ENCODE results near the gene PTBP2.

PTBP2 gene

DNA sequence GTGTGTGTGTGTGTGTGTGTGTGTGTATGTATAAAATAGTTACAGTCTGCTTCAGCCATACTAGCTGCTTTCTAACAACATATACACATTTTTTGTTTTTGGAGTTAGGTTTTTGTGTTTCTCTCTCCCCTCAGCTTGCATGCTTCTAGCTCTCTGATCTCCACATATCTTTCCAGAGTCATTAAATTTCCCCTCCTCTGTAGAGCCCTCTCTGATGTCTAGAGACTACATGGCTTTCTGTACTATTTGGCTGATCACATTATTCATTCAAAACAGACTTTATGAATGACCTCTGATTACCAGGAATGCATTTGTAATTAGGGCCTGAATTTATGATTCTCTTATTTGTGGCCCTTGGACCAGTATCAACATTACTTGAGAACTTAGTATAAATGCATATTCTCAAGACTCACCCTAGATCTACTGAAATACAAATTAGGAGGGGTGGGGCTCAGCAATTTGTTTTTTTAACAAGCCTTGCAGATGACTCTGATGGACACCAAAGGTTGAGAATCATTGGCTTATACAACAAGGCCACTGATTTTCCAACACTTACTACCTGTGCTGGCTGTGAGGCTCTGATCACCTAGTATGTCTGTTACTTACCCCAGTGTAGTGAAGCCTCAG, 104.5 kb downstream of the PTBP2 start:
- TF ChIP-seq GATA2 (IDR thresholded peaks at IDR 0.05; ENCODE audit: low read depth, low read length) (no peak), GATA3 (IDR thresholded peaks at IDR 0.05; ENCODE audit: low read depth, low read length) (no peak)

DNA sequence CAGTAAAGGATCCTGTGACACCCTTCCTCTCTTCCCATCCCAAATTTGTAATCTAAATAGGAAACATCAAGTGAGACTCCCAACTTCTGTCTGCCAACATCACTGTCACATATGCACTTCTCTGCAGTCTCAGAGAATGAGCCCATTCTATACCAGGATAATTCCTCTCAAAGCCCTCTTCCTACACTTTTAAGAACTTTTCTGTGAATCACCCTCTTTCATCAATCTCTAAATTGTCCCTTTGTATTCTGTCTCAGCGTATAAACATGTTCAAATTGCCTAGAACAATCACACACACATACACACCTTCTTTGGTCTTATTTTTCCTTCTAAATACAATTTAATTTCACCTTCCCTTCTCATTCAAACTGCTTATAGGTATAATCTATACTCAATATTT, 111.8 kb downstream of the PTBP2 start:
- TF ChIP-seq GATA3 (IDR thresholded peaks at IDR 0.05; ENCODE audit: low read depth, low read length) (no peak), GATA2 (IDR thresholded peaks at IDR 0.05; ENCODE audit: low read depth, low read length) (no peak)

DNA sequence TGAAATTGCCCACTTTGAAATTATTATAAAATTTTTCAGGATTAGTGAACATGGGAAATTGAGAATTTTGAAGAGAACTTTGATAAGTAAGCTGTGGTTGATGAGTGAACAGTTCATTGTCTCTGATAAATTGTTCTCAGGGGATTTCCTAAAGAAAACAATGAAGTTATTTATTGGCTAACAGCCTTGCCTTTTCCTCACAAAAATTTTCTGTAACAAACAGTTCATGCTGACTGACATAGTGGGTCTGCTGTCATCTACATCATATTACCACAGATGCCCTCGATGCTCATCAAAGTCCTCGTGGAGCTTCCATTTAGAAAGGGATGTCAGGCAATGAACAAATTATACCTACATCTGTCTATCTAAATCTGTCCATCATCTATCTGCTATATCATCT, 113.4 kb downstream of the PTBP2 start:
- TF ChIP-seq GATA3 (IDR thresholded peaks at IDR 0.05; ENCODE audit: low read depth, low read length): no peak
- TF ChIP-seq GATA2 (IDR thresholded peaks at IDR 0.05; ENCODE audit: low read depth, low read length): no peak

DNA sequence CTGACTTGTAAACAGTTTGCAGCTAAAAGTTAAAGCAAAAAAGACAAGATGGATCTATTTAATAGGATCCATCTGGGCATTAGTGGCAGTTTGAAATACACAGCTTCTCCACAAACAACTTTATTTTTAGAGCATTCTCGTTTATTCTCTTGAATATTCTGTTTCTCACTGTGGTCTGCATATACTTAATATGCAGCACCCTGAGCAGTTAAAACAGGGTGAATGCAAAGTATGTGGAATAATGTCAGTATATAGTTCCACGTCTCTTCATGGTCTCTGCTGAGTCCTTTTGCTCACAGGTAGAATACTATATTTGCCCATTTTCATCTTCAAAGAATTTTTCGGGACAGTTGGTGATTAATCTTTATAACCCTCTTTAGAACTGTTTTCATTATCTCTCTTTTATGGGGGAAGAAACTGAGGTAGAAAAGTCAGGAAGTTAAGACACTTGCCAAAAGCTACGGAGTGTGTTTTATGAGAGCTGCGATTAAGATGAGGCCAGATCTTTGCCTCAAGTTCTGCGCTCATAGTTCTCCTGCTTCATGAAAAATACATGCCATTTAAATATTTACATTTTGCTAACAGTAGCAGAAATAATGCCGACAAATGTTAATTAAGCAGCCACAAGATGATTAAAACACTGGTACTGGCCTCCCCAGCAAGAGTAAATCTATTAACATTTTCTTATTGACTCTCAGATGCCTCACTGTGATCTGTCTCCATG, 115.6 kb downstream of the PTBP2 start:
- no peak for TF ChIP-seq GATA2 (IDR thresholded peaks at IDR 0.05; ENCODE audit: low read depth, low read length)
- TF ChIP-seq GATA3 (IDR thresholded peaks at IDR 0.05; ENCODE audit: low read depth, low read length): no peak

DNA sequence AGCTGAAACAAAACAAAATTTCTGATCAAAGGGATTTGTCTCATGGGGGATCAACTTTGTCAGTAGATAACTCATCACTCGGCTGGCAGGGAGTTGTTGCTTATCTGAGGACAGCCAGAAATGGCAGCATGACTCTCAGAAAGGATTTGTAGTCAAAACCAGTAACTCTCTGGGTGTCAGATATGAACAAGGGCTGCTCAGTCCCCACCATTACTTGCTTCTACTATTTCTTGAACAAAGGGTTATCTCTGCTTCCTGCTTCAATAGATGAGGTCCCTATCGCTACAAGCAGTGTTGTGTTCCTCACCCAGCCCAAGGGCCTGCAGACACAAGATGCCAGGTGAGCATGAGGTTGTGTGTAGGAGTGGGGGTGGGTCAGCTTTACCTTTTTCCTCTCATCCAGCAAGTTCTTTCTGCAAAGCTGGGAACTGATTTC, 116.2 kb downstream of the PTBP2 start:
- no peak for TF ChIP-seq GATA3 (IDR thresholded peaks at IDR 0.05; ENCODE audit: low read depth, low read length)
- TF ChIP-seq GATA2 (IDR thresholded peaks at IDR 0.05; ENCODE audit: low read depth, low read length): no peak

DNA sequence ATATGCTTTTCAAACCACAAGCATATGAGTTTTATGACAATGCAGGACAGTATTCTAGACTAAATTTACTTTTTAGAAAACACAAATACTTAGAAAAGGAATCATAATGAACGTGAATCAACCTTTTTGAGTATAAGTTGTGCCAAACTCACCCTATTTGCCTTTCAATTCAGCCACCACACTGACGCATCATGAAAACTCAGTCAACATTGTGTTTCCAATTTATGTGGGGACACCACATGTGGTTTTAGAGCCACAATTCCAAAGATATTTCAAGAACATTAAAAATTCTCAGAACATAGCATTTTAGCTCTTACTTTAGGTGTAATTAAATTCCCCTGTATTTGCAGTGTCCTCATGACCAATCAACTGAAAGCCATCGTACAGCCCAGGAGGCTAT, 118.8 kb downstream of the PTBP2 start:
- TF ChIP-seq GATA3 (IDR thresholded peaks at IDR 0.05; ENCODE audit: low read depth, low read length) (no peak), GATA2 (IDR thresholded peaks at IDR 0.05; ENCODE audit: low read depth, low read length) (no peak)

DNA sequence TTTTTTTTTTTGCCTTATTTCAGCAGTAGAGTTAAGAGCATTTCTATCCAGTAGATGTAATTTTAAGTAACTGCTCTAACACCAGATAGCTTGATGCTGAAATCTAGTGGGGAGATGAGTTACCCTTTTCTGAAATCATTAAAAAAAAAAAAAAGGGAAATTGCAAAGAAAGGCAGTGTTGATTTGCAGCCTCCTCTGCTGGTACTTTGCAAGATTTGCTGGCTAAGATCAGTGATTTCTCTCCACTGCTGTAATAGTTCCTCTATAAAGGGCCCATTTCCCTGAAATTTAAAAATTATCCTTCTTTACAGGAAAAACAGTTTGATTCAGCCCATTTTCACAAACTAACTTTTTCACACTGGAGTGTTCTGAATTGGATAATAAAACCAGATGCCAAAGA, 120.6 kb downstream of the PTBP2 start:
- TF ChIP-seq GATA2 (IDR thresholded peaks at IDR 0.05; ENCODE audit: low read depth, low read length) (no peak), GATA3 (IDR thresholded peaks at IDR 0.05; ENCODE audit: low read depth, low read length) (no peak)

DNA sequence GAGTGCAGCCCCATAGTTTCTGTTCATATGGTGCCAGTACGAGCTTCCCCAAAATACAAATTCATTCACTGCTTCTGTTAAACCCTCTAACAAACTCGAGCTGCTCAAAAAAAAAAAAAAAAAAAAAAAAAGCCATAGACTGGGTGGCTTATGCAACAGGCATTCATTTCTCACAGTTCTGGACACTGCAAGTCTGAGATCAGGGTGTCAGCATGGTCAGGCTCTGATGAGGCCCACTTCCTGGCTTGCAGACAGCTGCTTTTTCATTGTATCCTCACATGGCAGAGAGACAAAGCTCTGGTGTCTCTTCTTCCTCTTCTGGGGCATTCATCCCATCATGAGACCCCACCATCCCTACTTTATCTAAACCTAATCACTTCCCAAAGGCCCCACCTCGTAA, 121.6 kb downstream of the PTBP2 start:
- no peak for TF ChIP-seq GATA3 (IDR thresholded peaks at IDR 0.05; ENCODE audit: low read depth, low read length)
- no peak for TF ChIP-seq GATA2 (IDR thresholded peaks at IDR 0.05; ENCODE audit: low read depth, low read length)

DNA sequence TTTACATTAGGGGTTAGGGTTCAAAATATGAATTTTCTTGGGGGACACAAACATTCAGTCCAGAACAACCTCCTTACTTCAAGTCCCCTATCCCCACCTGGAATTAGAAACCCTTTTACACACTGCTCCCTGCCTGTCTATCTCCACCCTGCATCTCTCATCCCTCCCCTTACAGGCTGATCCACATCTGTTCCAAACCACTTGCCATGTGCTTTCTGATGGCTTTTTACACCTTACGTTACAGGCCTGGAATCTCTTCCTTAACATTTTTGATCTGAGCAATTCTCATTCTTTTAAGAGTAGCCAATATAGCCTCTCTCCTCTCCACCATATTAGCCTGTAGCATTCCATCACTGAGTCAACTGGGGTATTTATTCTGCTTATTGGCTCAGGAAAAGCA, 122.0 kb downstream of the PTBP2 start:
- TF ChIP-seq GATA2 (IDR thresholded peaks at IDR 0.05; ENCODE audit: low read depth, low read length) (no peak), GATA3 (IDR thresholded peaks at IDR 0.05; ENCODE audit: low read depth, low read length) (no peak)

DNA sequence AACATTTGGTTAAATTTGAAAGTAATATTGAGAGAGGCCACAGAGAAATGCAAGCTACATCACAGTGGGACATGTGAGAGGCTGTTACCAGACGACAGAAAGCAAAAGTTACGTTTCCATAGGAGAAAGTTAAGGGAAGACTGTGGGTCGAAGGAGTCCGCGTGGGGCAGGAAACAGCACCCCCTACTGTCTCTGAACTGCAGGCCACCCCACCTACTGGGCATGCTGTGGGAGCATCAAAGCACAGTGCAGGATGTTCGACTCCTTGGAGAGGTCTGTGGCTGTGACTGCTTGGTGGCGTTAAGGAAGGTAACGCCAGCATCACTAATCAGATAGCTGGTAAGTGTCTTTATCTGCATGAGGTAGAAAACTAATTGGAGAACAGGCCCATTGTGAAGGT, 123.9 kb downstream of the PTBP2 start:
- TF ChIP-seq GATA3 (IDR thresholded peaks at IDR 0.05; ENCODE audit: low read depth, low read length): no peak
- no peak for TF ChIP-seq GATA2 (IDR thresholded peaks at IDR 0.05; ENCODE audit: low read depth, low read length)

DNA sequence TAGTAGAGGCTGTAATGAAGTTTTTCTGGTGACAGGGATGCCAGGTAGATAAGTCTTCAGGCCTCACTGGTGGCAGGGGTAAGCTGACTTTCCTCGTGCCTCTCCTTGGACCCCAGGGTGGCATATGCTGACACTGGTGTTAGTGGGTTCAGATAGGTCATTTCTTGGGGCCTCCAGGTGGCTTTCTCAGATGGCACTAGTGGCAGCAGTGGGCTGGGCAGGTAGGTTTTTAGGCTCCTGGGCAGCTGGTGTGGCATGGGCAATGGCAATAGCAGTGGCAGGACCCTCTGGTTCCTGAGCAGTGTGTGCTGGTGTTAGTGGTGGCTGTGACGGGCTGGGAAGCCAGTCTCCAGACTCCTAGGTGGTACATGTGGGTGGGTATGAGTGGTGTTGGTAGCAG, 140.3 kb downstream of the PTBP2 start:
- TF ChIP-seq GATA2 (IDR thresholded peaks at IDR 0.05; ENCODE audit: low read depth, low read length) (no peak), GATA3 (IDR thresholded peaks at IDR 0.05; ENCODE audit: low read depth, low read length) (no peak)

DNA sequence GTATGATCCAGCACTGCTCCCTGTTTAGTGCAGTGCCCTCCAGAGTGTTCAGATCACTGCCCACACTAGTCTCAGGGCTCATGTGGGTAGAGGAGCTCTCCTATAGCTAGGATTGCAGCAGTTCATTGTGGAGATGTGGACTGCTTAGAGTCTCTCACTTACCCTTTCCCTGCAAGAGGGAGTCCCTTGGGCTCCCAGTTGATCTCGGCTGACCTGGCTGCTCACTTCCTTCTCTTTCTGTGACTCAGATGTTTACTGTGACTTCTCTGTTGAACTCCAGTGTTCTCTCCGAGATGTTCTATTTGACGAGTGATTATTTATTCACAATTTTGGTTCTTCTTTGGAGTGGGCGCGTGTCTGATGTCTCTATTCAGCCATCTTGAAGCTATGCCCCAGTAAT, 141.9 kb downstream of the PTBP2 start:
- TF ChIP-seq GATA3 (IDR thresholded peaks at IDR 0.05; ENCODE audit: low read depth, low read length): no peak
- no peak for TF ChIP-seq GATA2 (IDR thresholded peaks at IDR 0.05; ENCODE audit: low read depth, low read length)

Data from SH-SY5Y (cell line).